ENCODE data around the gene EIF5. TPM values are rescaled to one million over a fixed set of nuclear protein-coding genes. Genes with fewer than 3 reads are reported as not detected.

EIF5 gene
- 151 and 161 TPM in 2 replicates for total RNA-seq
- 331 and 355 TPM in 2 replicates for polyA plus RNA-seq

GRCh38 chr14:103333754-103334643 lies at the start of gene EIF5:
Gene EIF5 (plus strand): TSS chr14:103334237. CDS start chr14:103335861, 1,624 bp downstream.
- peaks cover 65% of the 10 kb centered on the region for H3K79me2 ChIP-seq

GRCh38 chr14:103284574-103285467 lies 49.2 kb upstream of the EIF5 start:
- Histone ChIP-seq H3K36me3 (replicated peaks; ENCODE audit: insufficient read depth, low read depth) (no peaks in the 10 kb centered on the region), H3K27me3 (peaks cover 3% of the 10 kb centered on the region), H4K20me1 (ENCODE audit: insufficient read depth, poor library complexity, severe bottlenecking) (no peaks in the 10 kb centered on the region), H3K4me2 (no peak overlapping the region), H2AFZ (no peak overlapping the region), H3K4me1 (ENCODE audit: insufficient read depth) (no peaks in the 10 kb centered on the region), H3K27ac (peak overlapping the region; percentile 31), H3K9me2 (replicated peaks; ENCODE audit: insufficient read depth) (no peaks in the 10 kb centered on the region), H3K79me2 (no peaks in the 10 kb centered on the region), H3K4me3 (no peak overlapping the region), H3K9me3 (ENCODE audit: low read depth) (no peaks in the 10 kb centered on the region)
- 68% methylated on average over 9 of the region's 9 CpGs for WGBS (ENCODE audit: low lambda C conversion rate, missing lambda C conversion rate)
- DNase-seq (ENCODE audit: low spot score) = no peak
- no peak for TF ChIP-seq EZH2 (IDR thresholded peaks at IDR 0.05; ENCODE audit: borderline replicate concordance)
- no peak for TF ChIP-seq CTCF (IDR thresholded peaks at IDR 0.05; ENCODE audit: poor library complexity)
- no peak for TF ChIP-seq EZH2phosphoT487 (IDR thresholded peaks at IDR 0.05; ENCODE audit: low read depth, severe bottlenecking, unreplicated experiment)

More at GRCh38 chr14:103333754-103334643, at the start of gene EIF5:
- H3K36me3 ChIP-seq (replicated peaks; ENCODE audit: insufficient read depth, low read depth) = peaks cover 13% of the 10 kb centered on the region
- peak; percentile 100 for DNase-seq (ENCODE audit: low spot score)
- peak within 1 kb of the TSS; percentile 95 for H3K4me3 ChIP-seq
- H3K4me2 ChIP-seq = peak within 1 kb of the TSS; percentile 92
- TF ChIP-seq CTCF (IDR thresholded peaks at IDR 0.05; ENCODE audit: poor library complexity) = no peak
- no peak for TF ChIP-seq EZH2phosphoT487 (IDR thresholded peaks at IDR 0.05; ENCODE audit: low read depth, severe bottlenecking, unreplicated experiment)
- no peak for TF ChIP-seq EZH2 (IDR thresholded peaks at IDR 0.05; ENCODE audit: borderline replicate concordance)
- H3K4me1 ChIP-seq (ENCODE audit: insufficient read depth) = peaks cover 18% of the 10 kb centered on the region
- H4K20me1 ChIP-seq (ENCODE audit: insufficient read depth, poor library complexity, severe bottlenecking) = peaks cover 44% of the 10 kb centered on the region
- H3K27ac ChIP-seq = peak within 1 kb of the TSS; percentile 99
- no peaks in the 10 kb centered on the region for H3K9me3 ChIP-seq (ENCODE audit: low read depth)
- no peaks in the 10 kb centered on the region for H3K27me3 ChIP-seq
- 1% methylated on average over 63 of the region's 103 CpGs for WGBS (ENCODE audit: low lambda C conversion rate, missing lambda C conversion rate)
- H3K9me2 ChIP-seq (replicated peaks; ENCODE audit: insufficient read depth) = no peaks in the 10 kb centered on the region
- H2AFZ ChIP-seq = peak within 1 kb of the TSS; percentile 58

GRCh38 chr14:103286460-103286859 lies 47.6 kb upstream of the EIF5 start:
- no peak overlapping the region for H3K27ac ChIP-seq
- no peaks in the 10 kb centered on the region for H3K36me3 ChIP-seq (replicated peaks; ENCODE audit: insufficient read depth, low read depth)
- H3K4me1 ChIP-seq (ENCODE audit: insufficient read depth) = no peaks in the 10 kb centered on the region
- H3K27me3 ChIP-seq = no peaks in the 10 kb centered on the region
- no peaks in the 10 kb centered on the region for H3K9me3 ChIP-seq (ENCODE audit: low read depth)
- H3K4me2 ChIP-seq = no peak overlapping the region
- no peak for TF ChIP-seq EZH2 (IDR thresholded peaks at IDR 0.05; ENCODE audit: borderline replicate concordance)
- no peak for TF ChIP-seq EZH2phosphoT487 (IDR thresholded peaks at IDR 0.05; ENCODE audit: low read depth, severe bottlenecking, unreplicated experiment)
- no peak for TF ChIP-seq CTCF (IDR thresholded peaks at IDR 0.05; ENCODE audit: poor library complexity)
- no peaks in the 10 kb centered on the region for H3K9me2 ChIP-seq (replicated peaks; ENCODE audit: insufficient read depth)
- no peaks in the 10 kb centered on the region for H3K79me2 ChIP-seq
- no peaks in the 10 kb centered on the region for H4K20me1 ChIP-seq (ENCODE audit: insufficient read depth, poor library complexity, severe bottlenecking)
- H2AFZ ChIP-seq = no peak overlapping the region
- DNase-seq (ENCODE audit: low spot score) = no peak
- 87% methylated on average over 2 of the region's 2 CpGs for WGBS (ENCODE audit: low lambda C conversion rate, missing lambda C conversion rate)
- no peak overlapping the region for H3K4me3 ChIP-seq

All from hepatocyte (in vitro differentiated cells).